ENCODE results near the gene DNLZ.

DNLZ gene

GRCh38 chr9:136342181-136343120, 21.1 kb downstream of the DNLZ start:
- DNase-seq = no peak

GRCh38 chr9:136341769-136342168, 21.8 kb downstream of the DNLZ start:
- no peak for DNase-seq

- no peak for DNase-seq
Measured at GRCh38 chr9:136341042-136341655, 22.4 kb downstream of the DNLZ start.

- no peak for DNase-seq
Measured at GRCh38 chr9:136340356-136341041, 23.0 kb downstream of the DNLZ start.

GRCh38 chr9:136339958-136340310, 23.6 kb downstream of the DNLZ start:
- no peak for DNase-seq

GRCh38 chr9:136339173-136339957, 24.2 kb downstream of the DNLZ start:
- DNase-seq = no peak

GRCh38 chr9:136338511-136338910, 25.0 kb downstream of the DNLZ start:
- no peak for DNase-seq

GRCh38 chr9:136337416-136338395, 25.8 kb downstream of the DNLZ start:
- DNase-seq = no peak

- no peak for DNase-seq
Measured at GRCh38 chr9:136336881-136337280, 26.7 kb downstream of the DNLZ start.

GRCh38 chr9:136336156-136336870, 27.2 kb downstream of the DNLZ start:
- DNase-seq = peak; percentile 49

- DNase-seq = no peak
Measured at GRCh38 chr9:136335296-136336155, 28.0 kb downstream of the DNLZ start.

- DNase-seq = no peak
Measured at GRCh38 chr9:136334541-136334940, 29.0 kb downstream of the DNLZ start.

- no peak for DNase-seq
Measured at GRCh38 chr9:136333486-136333885, 30.1 kb downstream of the DNLZ start.

GRCh38 chr9:136333045-136333444, 30.5 kb downstream of the DNLZ start:
- no peak for DNase-seq

GRCh38 chr9:136332482-136332983, 31.0 kb downstream of the DNLZ start:
- DNase-seq = no peak

GRCh38 chr9:136331556-136332481, 31.7 kb downstream of the DNLZ start:
- DNase-seq = no peak

GRCh38 chr9:136331030-136331429, 32.5 kb downstream of the DNLZ start:
- no peak for DNase-seq

GRCh38 chr9:136330406-136330990, 33.0 kb downstream of the DNLZ start:
- DNase-seq = no peak

Data from fibroblast of skin of abdomen (primary cell).